GM18868 (cell line): ENCODE measurements around the gene MED8.

Experiments used
- ATAC-seq: cut with Tn5 transposase; IDR thresholded peaks from one replicate; pipeline ENCODE4 v1.9.1; 2021; ENCODE audit warnings: mild to moderate bottlenecking, moderate library complexity; ENCODE audit not compliant: unreplicated experiment

Gene MED8

DNA sequence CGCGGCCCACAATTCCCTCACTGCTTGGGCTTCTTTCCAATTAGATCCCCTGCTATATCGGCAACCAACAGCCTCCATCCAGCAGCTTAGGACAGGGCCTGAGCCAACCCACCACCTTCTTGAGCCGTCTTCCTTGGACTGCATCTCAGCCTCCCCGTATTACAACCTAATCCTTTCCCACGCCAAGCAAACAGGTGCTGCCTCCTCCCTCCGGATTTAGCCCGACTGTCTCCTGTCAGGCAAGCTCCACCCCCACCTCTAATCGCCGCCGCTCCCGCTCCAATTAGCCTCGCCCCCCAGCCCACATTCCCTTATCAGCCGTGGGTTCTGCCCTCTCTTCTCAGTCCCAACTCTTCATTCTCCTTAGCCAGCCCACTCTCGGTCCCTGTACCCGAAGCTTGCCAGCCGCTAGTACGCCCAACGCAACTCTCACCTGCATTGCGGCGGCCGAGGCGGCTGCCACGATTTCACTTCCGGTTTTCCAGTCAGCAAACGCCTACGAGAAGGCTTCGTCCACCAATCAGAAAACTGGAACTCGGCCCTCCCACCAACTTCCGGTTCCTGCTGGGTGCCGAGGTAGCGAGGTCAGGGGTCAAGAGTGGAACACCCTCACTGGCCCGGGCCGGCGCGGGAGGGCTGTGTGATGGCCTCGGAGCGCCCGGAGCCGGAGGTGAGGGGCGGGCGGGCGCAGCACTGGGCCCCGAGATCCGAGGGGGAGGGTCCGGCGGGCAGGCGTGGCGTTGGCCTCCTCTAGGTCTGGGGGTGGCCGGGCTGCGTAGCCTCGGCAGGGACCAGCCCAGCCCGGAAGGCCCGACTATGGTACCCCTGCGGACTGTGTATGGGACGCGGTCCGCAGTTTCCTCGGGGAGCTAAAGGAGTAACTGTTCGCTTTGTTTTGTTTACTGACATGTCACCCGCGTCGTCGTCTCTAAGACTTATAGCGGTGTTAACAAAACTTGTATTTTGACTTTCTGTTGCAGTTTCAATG lies at the start of gene MED8, which contains the start of gene SZT2:
Gene MED8 (minus strand): TSS at position 475 of the 988 bp plus-strand sequence. CDS start 36 bp downstream, at position 439.
Gene SZT2 (plus strand): TSS at position 574 of the 988 bp plus-strand sequence. CDS start 70 bp downstream, at position 644.
- peak; percentile 72 for ATAC-seq

DNA sequence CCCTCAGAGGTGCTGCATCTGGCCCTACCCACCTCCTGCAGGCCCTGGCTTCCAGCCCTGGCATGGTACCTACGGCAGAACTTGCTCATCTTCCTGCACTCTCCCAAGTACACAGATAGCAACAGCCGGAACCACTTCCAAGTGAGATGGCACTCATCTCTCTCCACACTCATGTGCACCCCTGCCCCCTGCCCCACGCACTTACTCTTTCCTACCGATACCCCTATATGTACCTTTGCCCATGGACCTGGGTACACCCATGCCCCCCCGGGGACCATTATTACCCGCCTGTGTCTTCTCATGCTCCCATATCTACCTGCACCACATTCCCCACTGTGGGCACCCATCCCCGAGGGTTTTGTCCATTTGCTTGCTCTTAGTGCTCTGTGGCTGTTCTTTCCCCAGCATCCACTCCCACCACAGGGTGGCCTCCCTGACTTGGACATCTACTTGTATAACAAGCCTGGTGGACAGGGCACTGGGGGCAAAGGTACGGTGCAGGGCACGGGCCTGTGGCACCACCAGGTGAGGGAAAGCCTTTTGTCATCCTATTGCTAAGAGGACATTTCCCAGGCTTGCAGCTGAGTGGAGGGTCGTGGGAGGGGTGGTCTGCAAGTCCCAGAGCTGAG lies 49.5 kb upstream of the MED8 start:
- ATAC-seq: no peak

DNA sequence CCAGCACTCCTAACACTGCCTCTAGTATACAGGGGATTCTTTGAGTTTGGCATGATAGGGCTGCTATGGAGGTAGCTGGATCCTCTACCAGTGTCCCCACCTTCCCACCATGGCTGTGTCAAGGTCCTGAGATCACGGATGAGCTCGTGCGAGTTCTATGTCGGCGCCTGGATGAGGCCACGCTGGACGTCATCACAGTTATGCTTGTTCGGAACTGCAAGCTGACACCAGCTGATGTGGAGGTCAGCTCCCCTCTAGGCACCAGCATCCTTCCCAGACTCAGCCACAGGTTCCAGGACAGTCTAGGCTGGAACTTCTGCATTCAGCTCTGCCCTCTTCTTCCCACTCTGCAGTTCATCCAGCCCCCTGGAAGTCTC lies 49.0 kb upstream of the MED8 start:
- no peak for ATAC-seq

- no peak for ATAC-seq
These were observed 48.4 kb upstream of the MED8 start for GRCh38 chr1:43438006-43438405.

DNA sequence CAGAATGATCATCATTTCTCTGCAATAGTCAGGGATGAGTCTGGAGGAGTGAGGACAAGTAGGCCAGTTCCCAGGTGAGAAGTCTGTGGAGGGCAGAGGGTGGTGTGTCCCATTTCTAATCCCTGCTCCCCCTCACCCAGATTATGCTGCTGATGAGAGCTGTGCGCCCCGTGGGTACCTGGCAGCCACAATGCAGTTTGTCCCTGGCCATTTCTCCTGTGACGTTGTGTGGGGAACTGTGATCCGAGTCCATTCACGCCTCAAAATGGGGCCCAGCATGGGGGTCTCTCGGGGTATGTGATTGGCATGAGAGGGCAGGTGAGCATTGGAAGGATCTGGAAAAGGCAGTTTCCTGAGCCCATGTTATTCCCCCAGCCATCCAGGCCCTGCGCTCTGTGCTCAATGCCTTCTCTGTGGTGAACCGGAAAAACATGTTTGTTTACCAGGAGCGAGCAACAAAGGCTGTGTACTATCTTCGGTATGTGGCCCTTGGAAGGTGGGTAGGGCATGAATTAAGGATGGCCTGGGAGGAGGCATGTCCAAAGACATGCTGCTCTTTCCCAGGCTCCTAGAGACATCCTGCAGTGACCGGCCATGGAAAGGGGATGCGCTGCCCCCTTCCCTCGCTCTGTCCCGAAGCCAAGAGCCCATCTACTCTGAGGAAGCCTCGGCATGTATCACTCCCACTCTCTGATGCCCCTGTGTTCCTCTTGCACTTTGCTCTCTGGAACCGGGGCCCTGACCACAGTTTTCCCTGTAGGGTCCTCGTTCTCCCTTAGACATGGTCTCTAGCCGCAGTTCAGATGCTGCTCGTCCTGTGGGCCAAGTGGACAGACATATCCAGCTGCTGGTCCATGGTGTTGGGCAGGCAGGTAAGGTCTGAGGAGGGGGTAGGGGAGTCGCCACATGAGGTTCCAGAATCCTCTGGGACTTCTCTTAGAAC lies 47.7 kb upstream of the MED8 start:
- ATAC-seq: no peak

GRCh38 chr1:43436371-43436770 lies 46.8 kb upstream of the MED8 start:
- no peak for ATAC-seq

DNA sequence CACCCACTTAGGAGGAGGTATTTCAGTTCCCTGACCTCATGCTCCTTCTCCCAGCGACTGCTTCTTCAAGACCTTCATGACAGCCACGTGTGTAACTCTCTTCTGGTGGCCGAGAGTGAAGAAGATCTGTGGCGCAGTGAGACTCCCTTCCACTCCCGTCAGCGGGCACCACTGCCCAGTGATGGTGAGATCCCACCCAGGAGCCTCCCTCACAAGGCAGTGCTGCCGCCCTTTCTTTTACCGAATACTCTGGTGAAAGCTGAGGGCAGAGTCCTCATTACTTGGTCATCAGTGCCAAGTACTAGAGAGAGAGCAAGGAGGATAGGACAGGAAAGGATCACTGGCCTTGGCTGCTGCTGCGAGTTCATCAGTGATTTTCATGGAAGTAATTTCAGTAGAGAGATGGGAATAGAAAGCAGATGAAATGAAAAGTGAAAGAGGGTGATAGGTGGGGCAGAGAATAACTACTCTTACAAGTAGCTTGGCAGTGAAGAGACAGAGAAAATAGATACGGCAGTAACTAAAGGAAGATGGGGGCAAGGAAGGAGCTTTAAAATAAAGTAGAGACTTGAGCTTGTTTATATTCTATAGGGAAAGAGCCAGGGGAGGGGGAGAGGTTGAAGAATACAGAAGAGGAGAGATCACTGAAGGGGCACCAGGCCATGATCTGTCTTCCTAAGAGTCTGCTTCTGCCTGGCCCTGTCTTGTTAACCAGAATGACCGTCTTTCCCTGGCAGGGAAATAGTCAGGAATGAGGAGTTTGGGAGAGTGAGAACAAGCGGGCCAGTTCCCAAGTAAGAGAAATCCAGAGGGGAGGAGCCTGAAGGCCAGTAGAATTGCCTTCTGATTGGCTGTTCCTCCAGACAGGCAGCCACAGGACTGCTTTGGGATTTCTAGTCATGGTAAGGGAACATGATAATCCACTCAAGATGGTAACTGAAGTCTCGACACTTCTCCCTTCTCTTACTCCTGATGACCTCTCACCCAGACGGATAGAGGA lies 45.8 kb upstream of the MED8 start:
- ATAC-seq: no peak

DNA sequence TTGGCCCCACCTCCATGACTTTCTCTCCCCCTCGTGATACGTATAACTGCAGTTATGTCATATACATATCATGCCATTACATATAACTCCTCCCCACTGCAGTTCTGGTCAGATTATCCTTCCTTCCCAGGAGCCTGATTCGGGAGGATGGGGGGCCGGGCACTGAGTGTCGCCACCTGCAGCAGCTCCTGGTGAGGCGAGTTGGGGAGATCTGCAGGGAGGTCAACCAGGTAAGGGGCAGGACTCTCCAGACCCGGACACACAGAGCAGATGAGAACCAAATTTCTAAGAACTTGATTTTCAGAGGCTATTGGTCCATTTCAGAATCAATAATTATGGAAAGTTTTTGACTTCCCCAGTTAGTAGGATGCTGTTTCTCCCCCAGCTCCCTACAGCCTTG lies 44.7 kb upstream of the MED8 start:
- ATAC-seq: no peak

GRCh38 chr1:43432907-43433306 lies 43.3 kb upstream of the MED8 start:
- no peak for ATAC-seq

DNA sequence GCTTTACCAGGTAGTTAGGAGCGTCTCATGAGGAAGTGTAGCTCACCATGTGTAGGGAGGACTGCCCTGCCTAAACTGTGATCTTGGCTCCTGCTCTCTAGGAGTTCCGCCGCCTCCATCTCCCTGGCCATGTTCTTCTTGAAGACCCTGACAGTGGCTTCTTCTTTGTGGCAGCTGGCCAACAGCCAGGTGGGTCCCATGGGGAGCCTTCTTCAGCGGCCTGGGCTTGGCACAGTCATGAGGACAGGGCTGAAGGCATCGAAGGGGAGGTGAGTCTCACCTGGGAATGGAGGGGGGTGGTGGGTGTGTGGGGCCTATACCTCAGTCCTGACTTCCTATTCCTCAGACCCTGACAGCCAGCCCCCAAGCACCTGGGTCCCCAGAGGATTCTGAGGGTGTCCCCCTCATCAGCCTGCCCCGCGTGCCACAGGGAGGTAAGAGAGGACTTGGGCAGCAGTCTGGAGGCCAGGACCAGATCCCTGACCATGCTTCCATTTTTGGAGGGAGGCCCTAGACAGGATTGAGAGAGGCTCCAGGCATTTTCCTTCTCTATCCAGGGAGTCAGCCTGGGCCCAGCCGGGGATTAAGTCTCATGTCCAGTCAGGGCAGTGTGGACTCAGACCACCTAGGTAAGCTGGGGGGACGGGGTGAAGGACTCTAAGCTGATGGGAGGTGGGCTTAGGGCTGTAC lies 42.7 kb upstream of the MED8 start:
- ATAC-seq: no peak

DNA sequence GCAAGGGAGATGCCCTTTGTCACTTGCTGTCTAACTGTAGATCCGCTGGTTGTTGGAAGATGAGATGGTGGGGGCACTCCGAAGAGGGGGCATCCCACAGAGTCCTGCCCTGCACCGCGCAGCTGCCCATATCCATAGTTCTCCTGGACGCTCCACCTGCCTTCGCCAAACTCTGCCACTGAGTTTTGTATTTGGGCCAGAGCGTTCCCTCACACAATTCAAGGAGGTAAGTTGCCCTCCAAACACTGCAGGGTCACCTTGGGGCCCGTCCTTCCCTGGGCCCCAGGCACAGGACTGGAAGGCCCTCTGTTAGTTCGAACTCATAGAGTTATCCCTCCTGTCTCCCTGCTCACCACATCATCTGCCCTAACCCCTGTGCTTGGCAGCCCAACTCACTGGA lies 42.1 kb upstream of the MED8 start:
- no peak for ATAC-seq

GRCh38 chr1:43430831-43431230 lies 41.2 kb upstream of the MED8 start:
- ATAC-seq: no peak

DNA sequence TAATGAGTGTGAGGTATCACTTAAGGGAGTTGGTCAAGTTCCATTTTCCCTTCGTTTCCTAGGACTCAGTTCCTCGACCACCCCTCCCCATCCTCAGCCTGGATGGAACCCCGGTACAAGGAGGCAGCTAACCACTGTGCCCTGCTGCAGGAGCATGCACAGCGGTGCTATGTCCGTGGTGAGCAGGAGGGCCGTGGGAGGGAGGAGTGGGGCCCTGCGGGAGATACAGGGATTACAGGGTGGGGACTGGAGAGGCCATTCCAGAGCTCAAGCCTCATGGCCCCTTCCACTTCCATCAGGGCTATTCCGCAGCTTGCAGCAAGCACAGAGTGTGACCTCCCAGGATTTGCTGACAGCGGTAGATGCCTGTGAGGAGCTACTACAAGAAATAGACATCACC lies 38.3 kb upstream of the MED8 start:
- no peak for ATAC-seq

- ATAC-seq: no peak
These were observed 37.9 kb upstream of the MED8 start for GRCh38 chr1:43427524-43427923.

DNA sequence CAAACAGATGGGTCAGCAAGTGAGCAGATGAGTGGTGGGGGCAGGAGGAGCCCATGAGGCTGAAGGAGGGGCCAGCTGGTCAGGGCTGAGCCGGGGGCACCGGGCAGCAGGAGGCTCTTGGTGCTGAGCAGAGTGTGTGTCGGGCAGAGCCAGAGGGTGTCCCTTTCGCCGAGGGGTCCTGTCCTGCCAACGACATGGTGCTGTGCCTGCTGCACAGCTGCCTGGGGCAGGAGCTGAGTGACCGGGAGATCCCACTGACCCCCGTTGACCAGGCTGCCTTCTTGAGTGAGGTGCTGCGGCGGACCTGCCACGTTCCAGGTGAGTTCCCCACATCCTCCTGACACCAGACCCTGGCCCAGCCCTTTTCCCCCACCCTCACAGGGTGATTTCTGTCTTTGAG lies 36.6 kb upstream of the MED8 start:
- no peak for ATAC-seq

DNA sequence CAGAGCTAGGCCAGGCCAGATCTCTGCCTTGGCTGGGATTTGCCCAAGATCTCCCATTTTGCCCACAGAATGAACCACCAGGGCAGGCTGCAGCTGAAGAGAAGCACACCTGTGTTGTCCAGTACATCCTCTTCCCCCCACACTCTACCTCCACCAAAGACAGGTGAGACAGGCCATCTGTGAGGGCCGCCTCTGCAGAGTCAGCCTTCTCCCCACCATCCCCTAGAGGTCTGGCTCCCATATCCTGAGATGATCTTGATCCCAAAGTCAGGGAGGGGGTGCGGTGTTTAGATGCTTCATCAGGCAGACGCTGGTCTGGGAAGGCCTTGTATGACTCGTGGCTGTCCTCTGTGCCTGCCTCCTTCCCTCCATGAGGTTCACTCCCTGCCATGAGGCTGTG lies 35.4 kb upstream of the MED8 start:
- no peak for ATAC-seq

DNA sequence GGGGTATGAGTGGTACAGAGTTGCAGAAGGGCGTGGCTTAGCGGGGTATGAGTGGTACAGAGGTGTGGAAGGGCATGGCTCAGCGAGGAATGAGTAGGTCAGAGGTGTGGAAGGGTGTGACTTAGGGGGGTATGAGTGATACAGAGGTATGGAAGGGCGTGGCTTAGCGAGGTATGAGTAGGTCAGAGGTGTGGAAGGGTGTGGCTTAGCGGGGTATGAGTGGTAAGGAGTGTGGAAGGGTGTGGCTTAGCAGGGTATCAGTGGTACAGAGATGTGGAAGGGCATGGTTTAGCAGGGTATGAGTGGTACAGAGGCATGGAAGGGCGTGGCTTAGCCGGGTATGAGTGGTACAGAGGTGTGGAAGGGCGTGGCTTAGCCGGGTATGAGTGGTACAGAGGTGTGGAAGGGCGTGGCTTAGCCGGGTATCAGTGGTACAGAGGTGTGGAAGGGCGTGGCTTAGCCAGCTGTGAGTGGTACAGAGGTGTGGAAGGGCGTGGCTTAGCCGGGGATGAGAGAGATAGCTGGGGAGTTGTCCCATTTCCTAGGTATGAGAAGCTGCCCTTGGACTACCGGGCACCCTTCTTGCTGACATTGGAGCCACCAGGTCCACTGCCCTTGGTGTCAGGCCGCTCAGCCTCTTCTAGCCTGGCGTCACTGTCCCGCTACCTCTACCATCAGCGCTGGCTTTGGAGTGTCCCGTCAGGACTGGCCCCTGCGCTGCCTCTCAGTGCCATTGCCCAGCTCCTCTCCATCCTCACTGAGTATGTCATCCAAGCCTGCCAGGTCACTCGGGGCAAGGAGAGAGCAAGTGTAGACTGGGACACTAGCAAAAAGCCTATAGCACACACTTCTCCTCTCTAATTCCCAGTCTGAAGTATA lies 34.3 kb upstream of the MED8 start:
- ATAC-seq: no peak

DNA sequence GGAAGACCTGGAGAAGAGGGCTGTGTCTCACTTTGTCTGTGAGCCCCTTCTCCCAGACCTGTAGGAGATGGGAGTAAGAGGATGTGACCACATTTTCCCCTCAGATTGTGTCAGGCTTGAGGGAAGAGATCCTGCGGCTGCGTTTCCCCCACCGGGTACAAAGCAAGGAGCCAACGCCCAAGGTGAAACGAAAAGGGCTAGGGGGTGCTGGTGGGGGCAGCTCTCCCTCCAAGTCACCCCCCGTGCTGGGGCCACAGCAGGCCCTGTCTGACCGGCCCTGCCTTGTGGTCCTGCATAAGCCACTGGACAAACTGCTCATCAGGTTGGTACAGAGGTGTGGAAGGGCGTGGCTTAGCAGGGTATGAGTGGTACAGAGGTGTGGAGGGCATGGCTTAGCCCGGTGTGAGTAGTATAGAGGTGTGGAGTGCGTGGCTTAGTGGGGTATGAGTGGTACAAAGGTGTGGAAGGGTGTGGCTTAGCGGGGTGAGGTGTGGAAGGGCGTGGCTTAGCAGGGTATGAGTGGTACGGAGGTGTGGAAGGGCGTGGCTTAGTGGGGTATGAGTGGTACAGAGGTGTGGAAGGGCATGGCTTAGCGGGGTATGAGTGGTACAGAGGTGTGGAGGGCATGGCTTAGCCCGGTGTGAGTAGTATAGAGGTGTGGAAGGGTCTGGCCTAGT lies 33.5 kb upstream of the MED8 start:
- no peak for ATAC-seq
